ENCODE measurements around the gene DAP.

The DAP gene

DNA sequence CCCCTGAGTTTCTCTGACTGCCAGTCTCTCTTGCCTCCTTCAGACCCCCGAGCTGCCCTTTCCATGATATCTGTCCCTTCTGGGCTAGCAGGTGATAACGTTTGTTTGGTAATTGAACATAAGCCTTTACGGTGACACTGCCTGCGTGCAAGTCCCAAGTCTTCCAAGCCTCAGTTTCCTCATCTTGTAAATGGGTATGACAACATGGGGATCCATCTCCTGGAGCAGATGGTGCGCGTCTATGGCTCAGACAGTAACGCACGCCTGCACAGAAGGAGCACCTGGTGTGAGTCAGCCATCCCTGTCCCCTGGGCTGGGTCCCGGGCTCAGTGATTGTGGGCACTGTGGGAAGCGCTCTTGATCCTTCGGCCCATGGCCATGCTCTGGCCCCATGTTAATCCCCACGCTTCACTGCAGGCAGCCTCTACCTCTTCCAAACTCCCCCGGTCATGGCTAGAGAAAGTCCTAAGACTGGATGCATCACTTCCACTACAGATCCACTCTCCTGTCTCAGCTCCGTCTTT, 85.8 kb downstream of the DAP start:
- TF ChIP-seq, protein P1, sequence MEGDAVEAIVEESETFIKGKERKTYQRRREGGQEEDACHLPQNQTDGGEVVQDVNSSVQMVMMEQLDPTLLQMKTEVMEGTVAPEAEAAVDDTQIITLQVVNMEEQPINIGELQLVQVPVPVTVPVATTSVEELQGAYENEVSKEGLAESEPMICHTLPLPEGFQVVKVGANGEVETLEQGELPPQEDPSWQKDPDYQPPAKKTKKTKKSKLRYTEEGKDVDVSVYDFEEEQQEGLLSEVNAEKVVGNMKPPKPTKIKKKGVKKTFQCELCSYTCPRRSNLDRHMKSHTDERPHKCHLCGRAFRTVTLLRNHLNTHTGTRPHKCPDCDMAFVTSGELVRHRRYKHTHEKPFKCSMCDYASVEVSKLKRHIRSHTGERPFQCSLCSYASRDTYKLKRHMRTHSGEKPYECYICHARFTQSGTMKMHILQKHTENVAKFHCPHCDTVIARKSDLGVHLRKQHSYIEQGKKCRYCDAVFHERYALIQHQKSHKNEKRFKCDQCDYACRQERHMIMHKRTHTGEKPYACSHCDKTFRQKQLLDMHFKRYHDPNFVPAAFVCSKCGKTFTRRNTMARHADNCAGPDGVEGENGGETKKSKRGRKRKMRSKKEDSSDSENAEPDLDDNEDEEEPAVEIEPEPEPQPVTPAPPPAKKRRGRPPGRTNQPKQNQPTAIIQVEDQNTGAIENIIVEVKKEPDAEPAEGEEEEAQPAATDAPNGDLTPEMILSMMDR (IDR thresholded peaks at IDR 0.05; ENCODE audit: insufficient read depth, low read length, poor library complexity, severe bottlenecking) = no peak
- DNase-seq (ENCODE audit: extremely low read depth, insufficient read length) = no peak
- peaks cover 22% of the 10 kb centered on the region for H3K36me3 ChIP-seq (ENCODE audit: control insufficient read depth, insufficient read depth, low read length)
- no peak overlapping the region for H3K4me3 ChIP-seq (replicated peaks; ENCODE audit: low read depth, low read length)
- H3K27me3 ChIP-seq (replicated peaks; ENCODE audit: control insufficient read depth, insufficient read depth, low read length) = no peaks in the 10 kb centered on the region

DNA sequence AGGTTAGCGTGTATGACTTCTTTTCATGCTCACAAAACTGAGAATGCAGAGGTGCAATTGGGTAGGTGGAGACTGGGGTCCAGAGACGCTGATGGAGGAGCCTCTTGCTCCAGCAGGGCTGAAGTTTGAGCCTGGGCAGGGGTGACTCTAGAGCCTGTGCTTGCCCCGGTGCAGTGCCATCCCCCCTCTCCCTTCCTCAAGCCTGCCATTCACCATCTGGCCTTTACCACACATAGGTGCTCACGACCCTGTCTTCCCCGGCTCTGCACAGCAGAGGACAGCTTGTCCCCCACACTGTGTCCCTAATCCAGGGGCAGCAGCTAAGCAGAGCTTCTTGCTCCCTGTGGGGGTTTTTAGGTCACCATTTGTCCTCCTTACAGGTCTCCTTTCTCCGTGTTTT, 86.5 kb downstream of the DAP start:
- Histone ChIP-seq H3K4me3 (replicated peaks; ENCODE audit: low read depth, low read length) (no peak overlapping the region), H3K36me3 (ENCODE audit: control insufficient read depth, insufficient read depth, low read length) (peaks cover 15% of the 10 kb centered on the region), H3K27me3 (replicated peaks; ENCODE audit: control insufficient read depth, insufficient read depth, low read length) (no peaks in the 10 kb centered on the region)
- TF ChIP-seq, protein P1 (IDR thresholded peaks at IDR 0.05; ENCODE audit: insufficient read depth, low read length, poor library complexity, severe bottlenecking) = no peak
- no peak for DNase-seq (ENCODE audit: extremely low read depth, insufficient read length)

DNA sequence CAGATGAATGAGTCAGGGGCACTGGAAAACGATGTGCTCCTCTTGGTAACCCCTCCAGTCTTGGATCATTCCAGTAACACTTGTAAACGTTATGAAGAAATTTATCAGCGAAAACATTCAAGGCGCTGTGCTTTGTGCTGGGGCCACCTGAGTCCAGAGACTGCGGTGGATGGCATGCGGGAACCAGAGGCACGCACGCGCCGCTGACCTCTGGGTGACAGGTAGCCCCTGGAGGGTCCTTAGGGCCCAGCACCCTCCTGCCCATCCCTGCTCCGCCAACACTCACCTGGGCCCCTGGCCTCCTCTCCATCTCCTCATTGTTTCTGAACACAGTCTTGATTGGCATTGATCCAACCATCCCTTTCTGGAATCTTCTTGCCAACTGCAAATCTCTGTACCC, 86.9 kb downstream of the DAP start:
- Histone ChIP-seq H3K36me3 (ENCODE audit: control insufficient read depth, insufficient read depth, low read length) (peaks cover 12% of the 10 kb centered on the region), H3K4me3 (replicated peaks; ENCODE audit: low read depth, low read length) (no peak overlapping the region), H3K27me3 (replicated peaks; ENCODE audit: control insufficient read depth, insufficient read depth, low read length) (no peaks in the 10 kb centered on the region)
- DNase-seq (ENCODE audit: extremely low read depth, insufficient read length) = no peak
- TF ChIP-seq, protein P1 (IDR thresholded peaks at IDR 0.05; ENCODE audit: insufficient read depth, low read length, poor library complexity, severe bottlenecking) = no peak

DNA sequence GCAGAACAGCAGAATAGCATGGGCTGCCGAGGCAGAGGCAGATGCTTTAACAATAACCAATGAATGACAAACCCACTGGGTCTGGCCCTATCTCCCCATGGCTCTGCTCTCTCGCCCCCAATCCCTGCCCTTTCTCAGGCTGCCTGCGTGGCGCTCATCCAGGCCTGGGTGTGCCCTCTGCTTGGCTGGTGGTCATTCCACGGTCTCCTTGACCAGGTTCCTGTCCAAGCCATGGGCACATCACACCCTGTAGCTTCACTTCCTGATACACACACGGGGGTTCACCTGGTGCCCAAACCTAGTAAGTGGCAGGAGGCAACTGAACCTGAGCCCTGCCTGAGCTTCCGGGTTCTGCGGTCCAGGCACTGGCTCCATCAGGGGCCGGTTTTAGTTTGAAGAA, 87.6 kb downstream of the DAP start:
- H3K4me3 ChIP-seq (replicated peaks; ENCODE audit: low read depth, low read length) = no peak overlapping the region
- TF ChIP-seq, protein P1 (IDR thresholded peaks at IDR 0.05; ENCODE audit: insufficient read depth, low read length, poor library complexity, severe bottlenecking) = no peak
- peaks cover 8% of the 10 kb centered on the region for H3K36me3 ChIP-seq (ENCODE audit: control insufficient read depth, insufficient read depth, low read length)
- H3K27me3 ChIP-seq (replicated peaks; ENCODE audit: control insufficient read depth, insufficient read depth, low read length) = no peaks in the 10 kb centered on the region
- DNase-seq (ENCODE audit: extremely low read depth, insufficient read length) = no peak

DNA sequence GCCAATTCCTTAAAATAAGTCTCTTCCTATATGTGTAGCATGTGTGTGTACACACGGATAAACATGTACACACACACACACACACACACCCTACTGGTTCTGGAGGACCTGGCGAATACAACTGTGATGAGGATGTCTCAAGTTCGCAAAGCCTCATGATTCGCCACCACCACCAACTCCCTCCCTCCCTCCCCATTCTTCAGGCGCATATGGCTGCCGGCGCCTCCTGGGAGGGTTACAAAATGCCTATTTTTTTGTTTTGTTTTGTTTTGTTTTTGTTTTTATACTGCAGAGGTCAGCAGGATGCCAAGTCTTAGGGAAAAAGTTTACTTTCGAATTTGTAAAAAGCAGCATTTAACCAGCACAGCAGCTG, 88.0 kb downstream of the DAP start:
- H3K4me3 ChIP-seq (replicated peaks; ENCODE audit: low read depth, low read length) = no peak overlapping the region
- H3K27me3 ChIP-seq (replicated peaks; ENCODE audit: control insufficient read depth, insufficient read depth, low read length) = no peaks in the 10 kb centered on the region
- TF ChIP-seq, protein P1 (IDR thresholded peaks at IDR 0.05; ENCODE audit: insufficient read depth, low read length, poor library complexity, severe bottlenecking) = no peak
- no peak for DNase-seq (ENCODE audit: extremely low read depth, insufficient read length)
- H3K36me3 ChIP-seq (ENCODE audit: control insufficient read depth, insufficient read depth, low read length) = peaks cover 4% of the 10 kb centered on the region
